Measurements from ENCODE around the gene IL17B.

DNA sequence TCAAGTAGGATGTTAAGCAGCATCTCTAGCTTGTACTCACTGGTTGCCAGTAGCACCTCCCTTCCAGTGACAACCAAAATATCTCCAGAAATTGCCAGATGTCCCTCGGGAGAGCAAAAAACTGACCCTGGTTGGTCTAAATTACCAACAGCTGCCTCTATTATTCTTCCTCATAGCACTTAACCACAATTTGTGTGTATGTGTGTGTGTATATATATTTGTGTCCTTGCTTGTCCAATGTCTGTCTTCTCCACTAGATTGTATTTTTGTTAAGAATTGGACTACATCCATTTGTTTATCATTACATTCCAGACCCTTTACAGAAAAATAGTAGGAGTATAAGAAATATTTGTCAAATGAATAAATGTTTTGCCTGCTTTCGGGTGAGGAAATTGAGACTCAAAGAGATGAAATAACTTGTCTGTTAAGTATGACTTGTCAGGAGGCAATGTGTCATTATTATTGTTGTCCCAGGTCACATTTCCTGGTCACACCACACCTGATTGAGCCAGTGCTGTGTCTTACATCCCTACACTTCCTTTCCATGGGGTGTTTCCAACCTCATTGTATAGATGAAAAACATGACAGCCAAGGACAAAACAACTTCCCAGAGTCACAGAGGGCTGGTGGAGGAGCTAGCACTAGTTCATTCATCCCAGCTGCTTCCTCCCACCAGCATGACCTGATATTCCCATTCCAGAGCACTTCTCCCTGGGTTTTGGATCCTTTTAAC lies 45.2 kb downstream of the IL17B start:
- TF ChIP-seq, protein P1, sequence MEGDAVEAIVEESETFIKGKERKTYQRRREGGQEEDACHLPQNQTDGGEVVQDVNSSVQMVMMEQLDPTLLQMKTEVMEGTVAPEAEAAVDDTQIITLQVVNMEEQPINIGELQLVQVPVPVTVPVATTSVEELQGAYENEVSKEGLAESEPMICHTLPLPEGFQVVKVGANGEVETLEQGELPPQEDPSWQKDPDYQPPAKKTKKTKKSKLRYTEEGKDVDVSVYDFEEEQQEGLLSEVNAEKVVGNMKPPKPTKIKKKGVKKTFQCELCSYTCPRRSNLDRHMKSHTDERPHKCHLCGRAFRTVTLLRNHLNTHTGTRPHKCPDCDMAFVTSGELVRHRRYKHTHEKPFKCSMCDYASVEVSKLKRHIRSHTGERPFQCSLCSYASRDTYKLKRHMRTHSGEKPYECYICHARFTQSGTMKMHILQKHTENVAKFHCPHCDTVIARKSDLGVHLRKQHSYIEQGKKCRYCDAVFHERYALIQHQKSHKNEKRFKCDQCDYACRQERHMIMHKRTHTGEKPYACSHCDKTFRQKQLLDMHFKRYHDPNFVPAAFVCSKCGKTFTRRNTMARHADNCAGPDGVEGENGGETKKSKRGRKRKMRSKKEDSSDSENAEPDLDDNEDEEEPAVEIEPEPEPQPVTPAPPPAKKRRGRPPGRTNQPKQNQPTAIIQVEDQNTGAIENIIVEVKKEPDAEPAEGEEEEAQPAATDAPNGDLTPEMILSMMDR (IDR thresholded peaks at IDR 0.05; ENCODE audit: extremely low read depth in 1 of 2, insufficient read depth in 1 of 2, low read depth in 1 of 2, low read length in 2 of 2): no peak
- TF ChIP-seq EZH2 (IDR thresholded peaks at IDR 0.05; ENCODE audit: borderline replicate concordance, low read depth, low read length, severe bottlenecking) (no peak), POLR2AphosphoS5 (IDR thresholded peaks at IDR 0.05; ENCODE audit: insufficient read depth, low read depth, low read length) (peak; percentile 56), POLR2A (IDR thresholded peaks at IDR 0.05; ENCODE audit: low read depth, low read length) (no peak), JUN (IDR thresholded peaks at IDR 0.05; ENCODE audit: borderline replicate concordance, insufficient read depth, insufficient read length, low read depth) (peak; percentile 46)

Measured in endothelial cell of umbilical vein (primary cell).